Measurements from ENCODE around the gene ZNF304.
A peak's percentile ranks its signal among the peaks of the same experiment; 100 is the strongest.

DNA sequence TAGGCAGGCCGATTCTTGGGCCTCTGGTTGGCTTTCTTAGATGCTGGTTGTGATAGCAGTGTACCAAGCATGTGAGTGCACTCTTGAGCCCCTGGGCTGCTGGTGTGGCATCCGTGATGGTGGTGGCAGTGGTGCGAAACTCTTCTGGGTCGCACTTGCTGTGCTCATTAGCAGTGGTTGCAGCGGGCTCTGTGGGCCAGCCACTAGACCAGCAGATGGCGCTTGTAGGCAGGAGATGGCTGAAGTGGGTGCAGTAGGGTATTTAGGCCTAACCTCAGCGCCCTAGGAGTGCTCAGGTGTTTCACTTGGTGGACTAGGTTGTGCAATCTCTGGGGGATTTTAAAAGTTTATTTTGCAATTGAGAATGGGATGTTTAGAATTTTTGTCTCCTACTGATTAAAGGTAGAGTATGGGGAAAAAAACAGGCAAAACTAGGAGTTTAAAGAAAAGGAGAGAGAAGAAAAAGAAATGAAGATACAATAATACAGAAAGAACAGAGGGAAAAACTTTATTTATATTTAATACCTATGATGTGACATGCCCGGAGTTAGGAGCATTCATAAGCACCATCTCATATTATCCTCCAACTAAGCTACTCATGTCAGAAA is 55.5 kb downstream of the ZNF304 start:
- TF ChIP-seq, protein P1, sequence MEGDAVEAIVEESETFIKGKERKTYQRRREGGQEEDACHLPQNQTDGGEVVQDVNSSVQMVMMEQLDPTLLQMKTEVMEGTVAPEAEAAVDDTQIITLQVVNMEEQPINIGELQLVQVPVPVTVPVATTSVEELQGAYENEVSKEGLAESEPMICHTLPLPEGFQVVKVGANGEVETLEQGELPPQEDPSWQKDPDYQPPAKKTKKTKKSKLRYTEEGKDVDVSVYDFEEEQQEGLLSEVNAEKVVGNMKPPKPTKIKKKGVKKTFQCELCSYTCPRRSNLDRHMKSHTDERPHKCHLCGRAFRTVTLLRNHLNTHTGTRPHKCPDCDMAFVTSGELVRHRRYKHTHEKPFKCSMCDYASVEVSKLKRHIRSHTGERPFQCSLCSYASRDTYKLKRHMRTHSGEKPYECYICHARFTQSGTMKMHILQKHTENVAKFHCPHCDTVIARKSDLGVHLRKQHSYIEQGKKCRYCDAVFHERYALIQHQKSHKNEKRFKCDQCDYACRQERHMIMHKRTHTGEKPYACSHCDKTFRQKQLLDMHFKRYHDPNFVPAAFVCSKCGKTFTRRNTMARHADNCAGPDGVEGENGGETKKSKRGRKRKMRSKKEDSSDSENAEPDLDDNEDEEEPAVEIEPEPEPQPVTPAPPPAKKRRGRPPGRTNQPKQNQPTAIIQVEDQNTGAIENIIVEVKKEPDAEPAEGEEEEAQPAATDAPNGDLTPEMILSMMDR (IDR thresholded peaks at IDR 0.05), result peak; percentile 80
- TF ChIP-seq ZFX (IDR thresholded peaks at IDR 0.05; ENCODE audit: borderline replicate concordance), result no peak

Measured in 22Rv1 (cell line).